MM.1S (cell line): Measurements from ENCODE around the gene GNAI3.

Experiments
- DNase-seq: peaks from one replicate; pipeline ENCODE4 v3.0.0-alpha.2; 2015
- H2AFZ ChIP-seq: fragments of 300-600 bp; sonication (generic); 2 replicates; pipeline ENCODE4 v1.6.0; 2016; ENCODE audit warnings: antibody characterized with exemption, low read length
- H3F3A ChIP-seq: fragments of 300-600 bp; sonication (generic); 2 replicates; pipeline ENCODE4 v1.6.1; 2016; ENCODE audit warnings: mild to moderate bottlenecking, antibody characterized with exemption, low read length, moderate library complexity, mixed read lengths; ENCODE audit not compliant: insufficient read depth
- H3K27ac ChIP-seq: fragments of 300-600 bp; sonication (generic); 2 replicates; pipeline ENCODE4 v1.5.1; 2016; ENCODE audit warnings: mild to moderate bottlenecking, low read length
- H3K27me3 ChIP-seq: fragments of 300-600 bp; sonication (generic); replicated peaks from 2 replicates; pipeline ENCODE4 v1.6.0; 2016; ENCODE audit warnings: low read length; ENCODE audit not compliant: insufficient read depth
- H3K36me3 ChIP-seq: fragments of 300-600 bp; sonication (generic); replicated peaks from 2 replicates; pipeline ENCODE4 v1.6.1; 2016; ENCODE audit warnings: mild to moderate bottlenecking, low read length, mixed read lengths; ENCODE audit not compliant: insufficient read depth
- H3K4me1 ChIP-seq: fragments of 300-600 bp; sonication (generic); 2 replicates; pipeline ENCODE4 v1.6.1; 2016; ENCODE audit warnings: low read length, mixed read lengths
- H3K4me2 ChIP-seq: fragments of 300-600 bp; sonication (generic); 2 replicates; pipeline ENCODE4 v1.6.0; 2016; ENCODE audit warnings: low read depth, low read length
- H3K4me3 ChIP-seq: fragments of 300-600 bp; sonication (generic); 2 replicates; pipeline ENCODE4 v1.5.1; 2016; ENCODE audit warnings: low read length, mixed read lengths
- H3K79me2 ChIP-seq: fragments of 300-600 bp; sonication (generic); 2 replicates; pipeline ENCODE4 v1.6.1; 2016; ENCODE audit warnings: mixed run types, low read length, mixed read lengths
- H3K9ac ChIP-seq: fragments of 300-600 bp; sonication (generic); 2 replicates; pipeline ENCODE4 v1.6.1; 2016; ENCODE audit warnings: low read length, mixed read lengths
- H3K9me2 ChIP-seq: fragments of 300-600 bp; sonication (generic); replicated peaks from 2 replicates; pipeline ENCODE4 v1.6.1; 2016; ENCODE audit warnings: mild to moderate bottlenecking, low read length, mixed read lengths; ENCODE audit not compliant: insufficient read depth
- H3K9me3 ChIP-seq: fragments of 300-600 bp; sonication (generic); replicated peaks from 2 replicates; pipeline ENCODE4 v1.6.1; 2016; ENCODE audit warnings: mild to moderate bottlenecking, low read length, mixed read lengths; ENCODE audit not compliant: insufficient read depth
- H4K20me1 ChIP-seq: fragments of 300-600 bp; sonication (generic); 2 replicates; pipeline ENCODE4 v1.6.1; 2016; ENCODE audit warnings: mild to moderate bottlenecking, low read length, moderate library complexity, mixed read lengths; ENCODE audit not compliant: insufficient read depth
- CTCF ChIP-seq: fragments of 300-600 bp; sonication (generic); IDR thresholded peaks from 2 replicates; pipeline ENCODE4 v1.5.1; 2016; ENCODE audit warnings: antibody characterized with exemption, low read length, mixed read lengths
- EZH2 ChIP-seq: fragments of 300-600 bp; sonication (generic); optimal IDR thresholded peaks from 2 replicates; pipeline ENCODE3; 2017; ENCODE audit warnings: low read depth, mild to moderate bottlenecking, antibody characterized with exemption, low read length, mixed read lengths
- EZH2phosphoT487 ChIP-seq: fragments of 300-600 bp; sonication (generic); IDR thresholded peaks from 2 replicates; pipeline ENCODE4 v1.6.1; 2018; ENCODE audit warnings: antibody characterized with exemption, low read length

The GNAI3 gene

GRCh38 chr1:109641078-109641740 is 92.8 kb downstream of the GNAI3 start:
- Histone ChIP-seq H2AFZ (no peak overlapping the region), H3K27me3 (no peaks in the 10 kb centered on the region), H3K9ac (no peak overlapping the region), H3K79me2 (no peaks in the 10 kb centered on the region), H3K4me3 (no peak overlapping the region), H4K20me1 (no peaks in the 10 kb centered on the region), H3K27ac (no peak overlapping the region), H3K36me3 (no peaks in the 10 kb centered on the region), H3K9me3 (no peaks in the 10 kb centered on the region), H3K9me2 (no peaks in the 10 kb centered on the region), H3F3A (no peaks in the 10 kb centered on the region), H3K4me2 (no peak overlapping the region), H3K4me1 (peaks cover 5% of the 10 kb centered on the region; the same call in 1 of the 2 replicates)
- TF ChIP-seq EZH2 (no peak), EZH2phosphoT487 (no peak), CTCF (no peak)
- DNase-seq: no peak

- Histone ChIP-seq H3K9me2 (no peaks in the 10 kb centered on the region), H3K4me3 (no peak overlapping the region), H3K36me3 (no peaks in the 10 kb centered on the region), H3K9ac (no peak overlapping the region), H4K20me1 (no peaks in the 10 kb centered on the region), H2AFZ (no peak overlapping the region), H3K4me2 (no peak overlapping the region), H3K79me2 (no peaks in the 10 kb centered on the region), H3K9me3 (no peaks in the 10 kb centered on the region), H3K27ac (no peak overlapping the region), H3F3A (no peaks in the 10 kb centered on the region), H3K27me3 (no peaks in the 10 kb centered on the region), H3K4me1 (0 out of 2 replicates have a peak, but pooled peaks cover 3% of the 10 kb centered on the region)
- DNase-seq: no peak
- TF ChIP-seq EZH2phosphoT487: no peak
- TF ChIP-seq EZH2: no peak
- no peak for TF ChIP-seq CTCF
Measured at GRCh38 chr1:109641861-109642260, 93.4 kb downstream of the GNAI3 start.

DNA sequence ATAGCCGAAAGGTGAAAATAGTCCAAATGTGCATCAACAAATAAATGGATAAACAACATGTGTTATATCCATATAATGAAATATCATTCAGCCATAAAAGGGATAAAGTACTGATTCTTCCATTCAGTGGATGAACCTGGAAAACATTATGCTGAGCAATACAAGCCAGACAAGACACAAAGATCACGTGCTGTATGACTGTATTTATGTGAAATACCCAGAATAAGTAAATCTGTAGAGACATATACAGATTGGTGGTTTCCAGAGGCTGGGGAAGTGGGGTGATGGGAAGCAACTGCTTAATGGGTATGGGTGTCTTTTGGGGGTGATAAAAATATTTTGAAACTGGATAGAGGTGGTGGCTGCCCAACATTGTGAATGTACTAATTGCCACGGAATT is 94.2 kb downstream of the GNAI3 start:
- Histone ChIP-seq H3K4me2 (no peak overlapping the region), H3K27ac (no peak overlapping the region), H3K4me1 (0 out of 2 replicates have a peak, but pooled peaks cover 3% of the 10 kb centered on the region), H3K79me2 (no peaks in the 10 kb centered on the region), H4K20me1 (no peaks in the 10 kb centered on the region), H3K9me2 (no peaks in the 10 kb centered on the region), H3K4me3 (no peak overlapping the region), H3K9me3 (no peaks in the 10 kb centered on the region), H3K36me3 (no peaks in the 10 kb centered on the region), H3K27me3 (no peaks in the 10 kb centered on the region), H3F3A (no peaks in the 10 kb centered on the region), H3K9ac (no peak overlapping the region), H2AFZ (no peak overlapping the region)
- TF ChIP-seq EZH2 (no peak), EZH2phosphoT487 (no peak), CTCF (no peak)
- no peak for DNase-seq
